ENCODE measurements around the gene REPIN1. TPM values are rescaled to one million over a fixed set of nuclear protein-coding genes. Genes with fewer than 3 reads are reported as not detected.

REPIN1 gene
- total RNA-seq, 4 donors from 2014 or later, result 47.8 to 71.4 (median 63.9) TPM

GRCh38 chr7:150338166-150338829 lies 30.3 kb upstream of the REPIN1 start:
- 77 to 82% methylated on average over 7 to 11 of the region's 11 CpGs for WGBS, 2 donors
- TF ChIP-seq POLR2A (IDR thresholded peaks at IDR 0.05) (no peak), CTCF (IDR thresholded peaks at IDR 0.05) (no peak)
- no peak overlapping the region for H3K4me3 ChIP-seq (ENCODE audit: low read depth, poor library complexity, severe bottlenecking)

DNA sequence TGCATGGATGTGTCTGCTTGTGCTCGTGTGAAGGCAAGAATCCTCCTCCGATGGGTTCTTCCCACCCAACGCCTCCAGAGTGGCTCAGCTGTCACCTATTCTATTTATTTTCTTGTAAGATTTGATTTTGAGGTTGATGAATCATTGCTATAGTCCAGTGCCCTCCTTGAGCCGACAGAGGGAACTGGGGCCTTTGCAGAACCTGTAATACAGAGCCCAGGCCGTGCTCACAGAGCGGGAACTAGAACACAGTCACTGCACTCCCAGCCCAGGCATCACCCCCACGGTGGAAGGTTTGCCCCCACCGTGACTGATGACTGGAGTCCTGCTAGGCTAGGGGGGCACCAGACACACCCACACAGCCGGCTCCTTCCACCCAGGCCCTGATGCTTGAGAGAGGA lies 29.2 kb upstream of the REPIN1 start:
- intact Hi-C loops (cut with DNase I; ENCODE audit: low total_unique reads), result no loop called here
- TF ChIP-seq CTCF (IDR thresholded peaks at IDR 0.05), result no peak
- 75 to 79% methylated on average over 9 of the region's 9 CpGs for WGBS, 2 donors
- H3K4me3 ChIP-seq (ENCODE audit: low read depth, poor library complexity, severe bottlenecking), result no peak overlapping the region
- DNase-seq (ENCODE audit: low spot score in 2 of 2), result no peak

More at GRCh38 chr7:150338166-150338829, 30.3 kb upstream of the REPIN1 start:
- intact Hi-C loops (cut with DNase I; ENCODE audit: low total_unique reads), result no loop called here
- no peak for DNase-seq (ENCODE audit: low spot score in 2 of 2)

DNA sequence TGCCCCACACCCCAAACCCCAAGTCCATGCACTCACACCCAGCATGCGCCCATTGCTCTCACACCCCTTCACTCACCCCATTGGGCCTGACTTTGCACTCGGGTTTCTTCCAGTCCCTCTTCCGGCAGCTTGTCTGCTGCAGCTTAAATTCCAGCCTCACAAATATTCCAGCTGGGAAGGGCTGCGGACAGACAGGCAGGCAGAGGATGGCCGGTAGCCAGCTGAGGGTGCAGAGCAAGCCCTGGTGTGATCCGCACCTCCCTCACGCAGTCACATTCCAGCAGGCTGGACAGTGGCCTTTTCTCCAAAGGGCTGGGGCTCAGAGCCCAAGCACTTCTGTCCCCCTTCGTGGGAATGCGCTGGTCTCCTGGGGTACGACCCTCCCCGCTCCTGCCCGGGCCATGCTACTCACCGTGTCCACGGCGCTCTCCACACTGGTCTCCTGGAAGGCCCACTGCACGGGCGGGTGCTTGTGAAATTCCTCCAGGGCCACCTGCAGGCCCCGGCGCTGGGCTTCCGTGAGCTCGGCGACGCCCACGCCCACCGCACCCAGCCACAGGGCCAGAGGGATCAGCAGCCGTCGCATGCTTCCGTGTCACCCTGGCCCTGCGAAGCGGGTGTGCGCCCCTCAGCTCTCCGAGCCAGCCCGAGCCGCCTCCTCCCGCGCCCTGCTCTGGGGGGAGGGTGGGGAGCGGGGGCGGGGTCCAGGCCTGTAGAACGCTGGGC lies 28.4 kb upstream of the REPIN1 start:
- H3K4me3 ChIP-seq (ENCODE audit: low read depth, poor library complexity, severe bottlenecking), result no peak overlapping the region
- no peak for TF ChIP-seq CTCF (IDR thresholded peaks at IDR 0.05)
- TF ChIP-seq POLR2A (IDR thresholded peaks at IDR 0.05), result no peak
- intact Hi-C loops (cut with DNase I; ENCODE audit: low total_unique reads), result no loop called here
- 12 to 18% methylated on average over 27 to 39 of the region's 39 CpGs for WGBS, 2 donors
- DNase-seq (ENCODE audit: low spot score in 2 of 2), result peak in 1 of 2 donors; percentile 86

DNA sequence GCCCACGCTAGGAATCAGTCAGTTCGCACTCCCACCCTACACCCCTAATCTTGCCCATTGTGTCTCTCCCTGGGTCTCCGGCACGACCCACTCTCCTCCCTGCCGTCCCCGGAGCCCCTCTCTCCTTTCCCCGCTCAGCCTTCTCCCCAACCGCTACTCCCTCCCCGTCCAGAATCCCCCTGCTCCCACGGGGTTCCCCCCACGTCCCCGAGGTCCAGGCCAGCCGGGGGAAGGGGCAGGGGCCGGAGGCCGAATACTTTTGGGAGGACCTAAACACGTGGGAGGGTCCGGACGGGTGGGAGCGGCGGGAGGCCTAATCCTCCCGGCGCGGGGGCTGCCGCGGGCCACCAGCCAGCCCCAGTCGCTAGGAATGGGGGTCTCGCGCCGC lies 27.8 kb upstream of the REPIN1 start:
- no peak for DNase-seq (ENCODE audit: low spot score in 2 of 2)
- 3 to 7% methylated on average over 29 of the region's 29 CpGs for WGBS, 2 donors
- H3K4me3 ChIP-seq (ENCODE audit: low read depth, poor library complexity, severe bottlenecking), result peak overlapping the region; percentile 0
- intact Hi-C loops (cut with DNase I; ENCODE audit: low total_unique reads), result no loop called here
- TF ChIP-seq CTCF (IDR thresholded peaks at IDR 0.05) (no peak), POLR2A (IDR thresholded peaks at IDR 0.05) (no peak)

DNA sequence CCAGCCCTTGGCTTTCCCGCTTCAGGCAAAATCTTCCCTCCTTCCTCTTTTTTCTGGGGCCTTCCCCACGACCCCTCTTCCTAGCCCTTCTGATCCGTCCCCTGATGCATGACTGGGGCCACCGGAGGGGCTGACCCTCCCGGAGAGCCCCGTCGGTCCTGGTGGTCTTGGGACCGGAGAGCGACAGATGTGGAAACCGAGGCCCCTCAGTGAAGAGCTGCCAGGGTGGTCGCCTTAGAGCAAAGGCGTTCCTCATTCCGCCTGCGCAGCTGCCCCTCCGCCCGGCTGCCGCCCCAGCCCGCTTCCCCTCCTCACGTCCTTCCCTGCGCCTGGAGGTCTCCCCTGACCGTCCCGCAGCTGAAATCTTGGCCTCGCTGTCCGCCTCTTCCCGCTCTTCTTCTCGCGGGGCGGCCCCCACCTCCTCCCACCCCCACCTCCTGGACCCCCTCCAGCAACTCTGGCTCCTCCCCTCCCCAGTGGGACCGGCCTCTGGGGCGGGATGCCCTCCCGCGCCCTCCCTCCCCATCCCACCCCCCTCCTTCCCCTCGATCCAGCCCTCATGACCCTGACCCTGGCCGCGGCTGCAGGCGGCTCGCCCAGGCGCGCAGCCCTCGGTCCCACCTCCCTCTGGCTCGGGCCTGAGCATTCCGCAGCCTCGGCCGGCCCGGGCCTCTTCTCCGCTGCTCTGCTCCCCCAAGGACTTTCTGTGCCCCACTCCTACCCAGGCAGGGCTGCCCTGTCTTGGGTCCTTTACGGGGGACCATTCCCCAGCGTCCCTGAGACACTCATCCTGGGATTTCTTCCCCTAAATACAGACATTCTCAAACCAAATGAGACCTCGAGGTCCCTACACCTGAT lies 27.1 kb upstream of the REPIN1 start, which contains the start of gene RARRES2:
TSS of gene RARRES2 (minus strand) at position 367 of the 858 bp plus-strand sequence. CDS start 1,020 bp downstream, outside the sequence.
- TF ChIP-seq POLR2A (IDR thresholded peaks at IDR 0.05) (no peak), CTCF (IDR thresholded peaks at IDR 0.05) (no peak)
- intact Hi-C loops (cut with DNase I; ENCODE audit: low total_unique reads), result no loop called here
- peak in 1 of 2 donors; percentile 90 for DNase-seq (ENCODE audit: low spot score in 2 of 2)
- WGBS, 2 donors, result 6 to 19% methylated on average over 32 to 49 of the region's 49 CpGs
- H3K4me3 ChIP-seq (ENCODE audit: low read depth, poor library complexity, severe bottlenecking), result peak within 1 kb of the TSS; percentile 0
